Measurements from ENCODE around the gene PRELID3B.

DNA sequence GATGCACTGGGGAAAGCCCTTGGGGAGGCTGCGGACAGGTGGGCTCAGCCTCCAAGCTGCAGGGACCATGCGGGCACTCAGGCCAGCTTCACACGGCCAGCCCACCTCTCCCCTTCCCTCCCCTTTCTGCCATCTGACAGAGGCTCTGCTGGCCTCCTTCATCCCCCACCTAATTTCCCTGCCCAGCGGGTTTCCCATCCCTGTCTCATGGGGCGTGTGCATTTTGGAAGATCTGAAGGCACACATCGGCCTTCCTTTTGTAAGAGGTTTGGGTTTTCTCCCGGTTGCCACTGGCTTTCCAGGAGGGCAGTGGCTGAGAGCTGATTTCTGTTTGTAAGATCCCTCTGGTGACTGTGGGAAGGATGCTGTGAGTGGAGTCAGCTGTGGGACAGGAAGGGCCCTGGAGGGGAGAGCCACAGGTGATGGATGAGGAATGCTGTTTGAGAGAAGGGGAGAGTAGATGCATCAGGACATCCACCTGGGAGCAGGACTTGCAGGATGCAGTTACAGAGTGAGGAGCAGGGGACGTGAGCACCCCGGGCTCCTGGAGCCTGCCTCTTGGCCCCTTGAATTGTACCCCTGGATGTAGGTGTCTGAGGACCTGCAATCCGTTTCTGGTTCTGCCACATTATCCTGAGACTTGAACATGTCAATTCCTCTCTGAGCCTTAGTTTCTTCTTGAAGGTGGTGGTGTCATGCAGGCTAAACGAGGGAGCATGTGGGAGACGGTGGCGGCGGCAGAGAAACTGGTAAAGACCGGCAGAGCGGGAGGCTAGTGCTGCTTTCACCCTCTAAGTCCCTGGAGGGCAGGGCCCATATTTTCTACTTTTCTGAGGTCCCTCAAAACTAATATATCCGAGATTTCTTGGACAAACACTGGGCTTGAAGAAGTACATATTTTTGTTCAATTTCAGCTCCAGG lies 29.3 kb downstream of the PRELID3B start:
- TF ChIP-seq POLR2A (IDR thresholded peaks at IDR 0.05; ENCODE audit: borderline replicate concordance, extremely low read depth, insufficient read depth, insufficient read length) = no peak
- TF ChIP-seq, protein P1, sequence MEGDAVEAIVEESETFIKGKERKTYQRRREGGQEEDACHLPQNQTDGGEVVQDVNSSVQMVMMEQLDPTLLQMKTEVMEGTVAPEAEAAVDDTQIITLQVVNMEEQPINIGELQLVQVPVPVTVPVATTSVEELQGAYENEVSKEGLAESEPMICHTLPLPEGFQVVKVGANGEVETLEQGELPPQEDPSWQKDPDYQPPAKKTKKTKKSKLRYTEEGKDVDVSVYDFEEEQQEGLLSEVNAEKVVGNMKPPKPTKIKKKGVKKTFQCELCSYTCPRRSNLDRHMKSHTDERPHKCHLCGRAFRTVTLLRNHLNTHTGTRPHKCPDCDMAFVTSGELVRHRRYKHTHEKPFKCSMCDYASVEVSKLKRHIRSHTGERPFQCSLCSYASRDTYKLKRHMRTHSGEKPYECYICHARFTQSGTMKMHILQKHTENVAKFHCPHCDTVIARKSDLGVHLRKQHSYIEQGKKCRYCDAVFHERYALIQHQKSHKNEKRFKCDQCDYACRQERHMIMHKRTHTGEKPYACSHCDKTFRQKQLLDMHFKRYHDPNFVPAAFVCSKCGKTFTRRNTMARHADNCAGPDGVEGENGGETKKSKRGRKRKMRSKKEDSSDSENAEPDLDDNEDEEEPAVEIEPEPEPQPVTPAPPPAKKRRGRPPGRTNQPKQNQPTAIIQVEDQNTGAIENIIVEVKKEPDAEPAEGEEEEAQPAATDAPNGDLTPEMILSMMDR (IDR thresholded peaks at IDR 0.05 in 2 of 3, conservative IDR thresholded peaks at IDR 0.05 in 1 of 3; ENCODE audit: borderline replicate concordance in 1 of 3, insufficient read depth in 1 of 3, low read depth in 2 of 3, low read length in 2 of 3) = no peak
- TF ChIP-seq, protein P2, sequence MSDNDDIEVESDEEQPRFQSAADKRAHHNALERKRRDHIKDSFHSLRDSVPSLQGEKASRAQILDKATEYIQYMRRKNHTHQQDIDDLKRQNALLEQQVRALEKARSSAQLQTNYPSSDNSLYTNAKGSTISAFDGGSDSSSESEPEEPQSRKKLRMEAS (IDR thresholded peaks at IDR 0.05) = no peak
- no peak for TF ChIP-seq SRF (IDR thresholded peaks at IDR 0.05; ENCODE audit: low read depth)
